ENCODE results near the gene COPS6.

DNA sequence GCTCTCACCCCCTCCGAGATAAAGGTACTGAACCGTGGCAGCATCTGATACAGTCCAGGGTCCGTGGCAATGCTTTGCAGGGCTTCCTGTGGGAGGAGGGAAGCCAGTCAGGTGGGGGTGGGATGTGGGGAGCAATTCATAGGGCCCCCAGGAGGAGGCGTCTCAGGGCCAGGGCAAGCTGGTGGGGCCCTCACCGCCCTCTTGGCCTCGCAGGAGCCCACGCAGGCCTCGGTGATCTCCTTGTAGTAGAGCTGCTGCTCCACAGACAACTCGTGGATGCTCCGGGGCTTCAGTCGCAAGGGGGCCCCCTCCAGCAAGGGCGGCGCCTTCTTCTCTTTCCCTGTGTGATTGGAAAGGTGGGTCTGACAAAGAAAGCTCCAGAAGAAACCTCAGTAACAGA lies 23.1 kb downstream of the COPS6 start:
- TF ChIP-seq EZH2 (IDR thresholded peaks at IDR 0.05; ENCODE audit: borderline replicate concordance, insufficient read depth, low read depth, low read length, poor library complexity, severe bottlenecking) = no peak
- TF ChIP-seq, protein P1, sequence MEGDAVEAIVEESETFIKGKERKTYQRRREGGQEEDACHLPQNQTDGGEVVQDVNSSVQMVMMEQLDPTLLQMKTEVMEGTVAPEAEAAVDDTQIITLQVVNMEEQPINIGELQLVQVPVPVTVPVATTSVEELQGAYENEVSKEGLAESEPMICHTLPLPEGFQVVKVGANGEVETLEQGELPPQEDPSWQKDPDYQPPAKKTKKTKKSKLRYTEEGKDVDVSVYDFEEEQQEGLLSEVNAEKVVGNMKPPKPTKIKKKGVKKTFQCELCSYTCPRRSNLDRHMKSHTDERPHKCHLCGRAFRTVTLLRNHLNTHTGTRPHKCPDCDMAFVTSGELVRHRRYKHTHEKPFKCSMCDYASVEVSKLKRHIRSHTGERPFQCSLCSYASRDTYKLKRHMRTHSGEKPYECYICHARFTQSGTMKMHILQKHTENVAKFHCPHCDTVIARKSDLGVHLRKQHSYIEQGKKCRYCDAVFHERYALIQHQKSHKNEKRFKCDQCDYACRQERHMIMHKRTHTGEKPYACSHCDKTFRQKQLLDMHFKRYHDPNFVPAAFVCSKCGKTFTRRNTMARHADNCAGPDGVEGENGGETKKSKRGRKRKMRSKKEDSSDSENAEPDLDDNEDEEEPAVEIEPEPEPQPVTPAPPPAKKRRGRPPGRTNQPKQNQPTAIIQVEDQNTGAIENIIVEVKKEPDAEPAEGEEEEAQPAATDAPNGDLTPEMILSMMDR (IDR thresholded peaks at IDR 0.05) = no peak
